HepG2 (cell line): ENCODE measurements around the gene TECPR1. TPM values are rescaled to one million over a fixed set of nuclear protein-coding genes. Genes with fewer than 3 reads are reported as not detected.
A peak's percentile ranks its signal among the peaks of the same experiment; 100 is the strongest.

Experiments used
- DRAP1 ChIP-seq: IDR thresholded peaks from 2 replicates; pipeline ENCODE4 v1.6.1; 2016; ENCODE audit warnings: missing genetic modification reagents, missing compliant biosample characterization
- KLF15 ChIP-seq: sonication (generic); formaldehyde crosslinking; IDR thresholded peaks from 2 replicates; pipeline ENCODE4 v1.8.1; 2023; ENCODE audit warnings: borderline replicate concordance, mild to moderate bottlenecking, inconsistent platforms, missing genetic modification reagents, mixed read lengths
- TRIM24 ChIP-seq: sonication (generic); formaldehyde crosslinking; IDR thresholded peaks from 2 replicates; pipeline ENCODE4 v1.8.0; 2022; ENCODE audit warnings: mild to moderate bottlenecking, missing genetic modification reagents
- ZBTB10 ChIP-seq: sonication (generic); formaldehyde crosslinking; IDR thresholded peaks from 2 replicates; pipeline ENCODE4 v1.4.0; 2020; ENCODE audit warnings: missing genetic modification reagents, borderline replicate concordance
- ZHX2 ChIP-seq, 2 experiments: sonication (generic) in 1 of 2; formaldehyde crosslinking in 1 of 2; IDR thresholded peaks; 2 replicates each; pipeline versions ENCODE4 v1.6.1 to v1.9.0; 2014 to 2022; ENCODE audit warnings: antibody characterized with exemption in 1 of 2, borderline replicate concordance in 1 of 2, inconsistent platforms in 1 of 2, low read depth in 1 of 2, missing genetic modification reagents in 1 of 2
- ZKSCAN1 ChIP-seq: fragments of 150-350 bp; IDR thresholded peaks from 2 replicates; pipeline ENCODE4 v1.6.1; 2014; ENCODE audit warnings: low read length
- ZNF281 ChIP-seq: sonication (generic); formaldehyde crosslinking; IDR thresholded peaks from 2 replicates; pipeline ENCODE4 v1.4.0; 2020; ENCODE audit warnings: missing genetic modification reagents, borderline replicate concordance
- ZNF512 ChIP-seq: sonication (generic); formaldehyde crosslinking; IDR thresholded peaks from 2 replicates; pipeline ENCODE4 v1.4.0; 2020; ENCODE audit warnings: mild to moderate bottlenecking, missing genetic modification reagents
- ZNF7 ChIP-seq: IDR thresholded peaks from 2 replicates; pipeline ENCODE4 v1.6.1; 2016; ENCODE audit warnings: missing biosample characterization, missing genetic modification reagents
- polyA plus RNA-seq, 8 experiments: library from polyadenylated mRNA; depleted of rRNA in 3 of 8; stranded (reverse) in 7 of 8; unstranded in 1 of 8; fragments of >200 nt; fragmentation: Illumina TruSeq in 4 of 8; extraction: Trizol in 4 of 8; gene quantifications; 2 replicates each; pipeline versions ENCODE4 v1.2.1 to v1.2.3, GENCODE V29; 2011 to 2016; ENCODE audit warnings: low read depth in 4 of 8, missing spikeins in 1 of 8, mixed read lengths in 1 of 8; ENCODE audit not compliant: insufficient read depth in 1 of 8
- total RNA-seq, 5 experiments: library from RNA; depleted of rRNA; stranded (reverse); fragments of >200 nt; fragmentation: Illumina TruSeq; extraction: Trizol; gene quantifications; 2 replicates each; pipeline ENCODE4 v1.2.3, GENCODE V29; 2016; ENCODE audit warnings: low read depth in 1 of 5
- TF ChIP-seq, protein P1 (sequence below): sonication (generic); formaldehyde crosslinking; IDR thresholded peaks from 2 replicates; pipeline ENCODE4 v1.8.1; 2023; ENCODE audit warnings: missing genetic modification reagents, mild to moderate bottlenecking, borderline replicate concordance

TECPR1 gene
- total and polyA plus RNA-seq, 2 of the 13 experiments (the other 11 are each of a cell fraction or from before 2014, with no cell fraction given) = 2.3 to 6.3 TPM

- TF ChIP-seq ZHX2 (IDR thresholded peaks at IDR 0.05; ENCODE audit: low read depth) (no peak), ZHX2 (CRISPR knock-in tag; IDR thresholded peaks at IDR 0.05; ENCODE audit: borderline replicate concordance) (no peak), KLF15 (no peak), ZNF512 (CRISPR knock-in tag) (no peak), ZNF7 (no peak), ZNF281 (CRISPR knock-in tag) (peak; percentile 99), ZKSCAN1 (no peak), TRIM24 (CRISPR knock-in tag) (no peak), ZBTB10 (CRISPR knock-in tag) (no peak), DRAP1 (0 out of 2 replicates have a peak, but pooled peaks have one; percentile 11)
- TF ChIP-seq, protein P1, sequence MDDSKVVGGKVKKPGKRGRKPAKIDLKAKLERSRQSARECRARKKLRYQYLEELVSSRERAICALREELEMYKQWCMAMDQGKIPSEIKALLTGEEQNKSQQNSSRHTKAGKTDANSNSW (CRISPR knock-in tag) = no peak
Measured at GRCh38 chr7:98300595-98301372, 48.8 kb upstream of the TECPR1 start (continued).
